Neural crest cell (in vitro differentiated cells): ENCODE measurements around the gene CCDC80. TPM values are rescaled to one million over a fixed set of nuclear protein-coding genes. Genes with fewer than 3 reads are reported as not detected.
A peak's percentile ranks its signal among the peaks of the same experiment; 100 is the strongest.

Source experiments
- DNase-seq: peaks from one replicate; pipeline ENCODE4 v3.0.0; 2021; ENCODE audit warnings: low read depth, mixed read lengths, low spot score
- H3K27ac Mint-ChIP-seq: one replicate; pipeline ENCODE4 v1.8.0; 2021; ENCODE audit warnings: mild to moderate bottlenecking, mixed read lengths; ENCODE audit not compliant: unreplicated experiment
- H3K27me3 Mint-ChIP-seq: 2 replicates; pipeline ENCODE4 v1.8.0; 2021; ENCODE audit warnings: low read depth, mild to moderate bottlenecking, mixed read lengths
- H3K36me3 Mint-ChIP-seq: 2 replicates; pipeline ENCODE4 v1.8.0; 2021; ENCODE audit warnings: low read depth, mild to moderate bottlenecking, mixed read lengths
- H3K4me1 Mint-ChIP-seq: 2 replicates; pipeline ENCODE4 v1.8.0; 2021; ENCODE audit warnings: mixed read lengths
- H3K4me3 Mint-ChIP-seq: one replicate; pipeline ENCODE4 v1.8.0; 2021; ENCODE audit warnings: mild to moderate bottlenecking, mixed read lengths
- H3K9me3 Mint-ChIP-seq: 2 replicates; pipeline ENCODE4 v1.8.0; 2021; ENCODE audit warnings: mixed read lengths
- CTCF ChIP-seq: fragments of 200-600 bp; sonication (generic); conservative IDR thresholded peaks from 2 replicates; pipeline ENCODE4 v1.5.0; 2021; ENCODE audit warnings: antibody characterized with exemption, mild to moderate bottlenecking
- total RNA-seq: library from RNA; stranded (reverse); gene quantifications from 2 replicates; pipeline ENCODE4 v1.2.1, GENCODE V29; 2021

The CCDC80 gene
- total RNA-seq, 1 donor from 2014 or later: 42.1 TPM

GRCh38 chr3:112615989-112616731 lies 24.8 kb downstream of the CCDC80 start:
- Mint-ChIP-seq H3K9me3 (peaks cover 2% of the 10 kb centered on the region), H3K27ac (peak overlapping the region; percentile 57), H3K27me3 (no peaks in the 10 kb centered on the region), H3K4me1 (peaks cover 31% of the 10 kb centered on the region), H3K36me3 (peaks cover 19% of the 10 kb centered on the region), H3K4me3 (peak overlapping the region; percentile 7)
- TF ChIP-seq CTCF: no peak
- DNase-seq: no peak

GRCh38 chr3:112611752-112612515 lies 29.0 kb downstream of the CCDC80 start:
- H3K36me3 Mint-ChIP-seq: peaks cover 10% of the 10 kb centered on the region
- DNase-seq: no peak
- H3K9me3 Mint-ChIP-seq: peaks cover 2% of the 10 kb centered on the region
- H3K27ac Mint-ChIP-seq: peak overlapping the region; percentile 20
- H3K4me1 Mint-ChIP-seq: peaks cover 61% of the 10 kb centered on the region
- H3K27me3 Mint-ChIP-seq: no peaks in the 10 kb centered on the region
- no peak overlapping the region for H3K4me3 Mint-ChIP-seq
- TF ChIP-seq CTCF: no peak

- H3K9me3 Mint-ChIP-seq: peaks cover 2% of the 10 kb centered on the region
- H3K36me3 Mint-ChIP-seq: peaks cover 5% of the 10 kb centered on the region
- H3K4me1 Mint-ChIP-seq: peaks cover 57% of the 10 kb centered on the region
- H3K27ac Mint-ChIP-seq: peak overlapping the region; percentile 9
- no peaks in the 10 kb centered on the region for H3K27me3 Mint-ChIP-seq
- no peak for TF ChIP-seq CTCF
- no peak for DNase-seq
- H3K4me3 Mint-ChIP-seq: no peak overlapping the region
Observed at GRCh38 chr3:112610121-112610520, 30.8 kb downstream of the CCDC80 start.

- Mint-ChIP-seq H3K4me3 (no peak overlapping the region), H3K27me3 (no peaks in the 10 kb centered on the region), H3K27ac (no peak overlapping the region), H3K9me3 (no peaks in the 10 kb centered on the region), H3K36me3 (no peaks in the 10 kb centered on the region), H3K4me1 (peaks cover 66% of the 10 kb centered on the region)
- no peak for DNase-seq
- no peak for TF ChIP-seq CTCF
Observed at GRCh38 chr3:112607863-112608262, 33.1 kb downstream of the CCDC80 start.

- H3K4me3 Mint-ChIP-seq: no peak overlapping the region
- TF ChIP-seq CTCF: no peak
- peaks cover 74% of the 10 kb centered on the region for H3K4me1 Mint-ChIP-seq
Observed at GRCh38 chr3:112606098-112606497, 34.8 kb downstream of the CCDC80 start.

More at GRCh38 chr3:112606098-112606497, 34.8 kb downstream of the CCDC80 start:
- H3K27ac Mint-ChIP-seq: peak overlapping the region; percentile 38
- no peaks in the 10 kb centered on the region for H3K9me3 Mint-ChIP-seq
- DNase-seq: no peak
- no peaks in the 10 kb centered on the region for H3K27me3 Mint-ChIP-seq
- no peaks in the 10 kb centered on the region for H3K36me3 Mint-ChIP-seq
